ENCODE measurements around the gene FAM20C.

- TF ChIP-seq CTCF (conservative IDR thresholded peaks at IDR 0.05 in 1 of 2, IDR thresholded peaks at IDR 0.05 in 1 of 2; ENCODE audit: extremely low read depth in 1 of 2, insufficient read depth in 1 of 2, low read depth in 1 of 2, low read length in 2 of 2) (no peak), EZH2 (IDR thresholded peaks at IDR 0.05; ENCODE audit: borderline replicate concordance, low read length) (no peak)
Observed at GRCh38 chr7:148932-149790, 43.2 kb upstream of the FAM20C start.

Data from mammary epithelial cell (primary cell).